CD4-positive, CD25-positive, alpha-beta regulatory T cell (primary cell): ENCODE data around the gene USPL1. TPM values are rescaled to one million over a fixed set of nuclear protein-coding genes. Genes with fewer than 3 reads are reported as not detected.
"Not testable (repeated sequence)": the region's sequence is repeated elsewhere in the genome, so short reads cannot be mapped to it uniquely, and the experiment has no call there.

ENCODE experiments used
- ATAC-seq, 2 donors: fragments of 150-1000 bp; cut with Tn5 transposase; one replicate each; pipeline ENCODE4 v1.10.0; 2021; ENCODE audit warnings: low read depth in 2 of 2, moderate number of reproducible peaks in 2 of 2, moderate library complexity in 1 of 2
- DNase-seq, 3 donors: peaks; one replicate each; pipeline versions ENCODE4 v3.0.0 to v3.0.0-alpha.2; 2012 to 2022; ENCODE audit warnings: mixed read lengths in 1 of 3
- H3K27ac ChIP-seq: one replicate; pipeline ENCODE4 v1.7.0; 2013; ENCODE audit warnings: mild to moderate bottlenecking, low read length; ENCODE audit not compliant: insufficient read depth, poor library complexity, severe bottlenecking
- H3K27me3 ChIP-seq: one replicate; pipeline ENCODE4 v1.7.0; 2013; ENCODE audit warnings: low read length; ENCODE audit not compliant: control insufficient read depth, insufficient read depth
- H3K36me3 ChIP-seq: one replicate; pipeline ENCODE4 v1.7.0; 2013; ENCODE audit warnings: mild to moderate bottlenecking, low read length, moderate library complexity; ENCODE audit not compliant: control insufficient read depth, insufficient read depth
- H3K4me1 ChIP-seq: 2 replicates; pipeline ENCODE4 v1.7.0; 2013; ENCODE audit warnings: mild to moderate bottlenecking, low read length; ENCODE audit not compliant: insufficient read depth, control insufficient read depth, poor library complexity, severe bottlenecking
- H3K4me3 ChIP-seq: one replicate; pipeline ENCODE4 v1.7.0; 2013; ENCODE audit warnings: low read depth, mild to moderate bottlenecking, low read length, moderate library complexity
- H3K9me3 ChIP-seq, 2 experiments: 1 replicate in 1 of 2; 2 replicates in 1 of 2; pipeline ENCODE4 v1.7.0; 2013; ENCODE audit warnings: low read length in 2 of 2, mild to moderate bottlenecking in 1 of 2, moderate library complexity in 1 of 2; ENCODE audit not compliant: control insufficient read depth in 2 of 2
- H3K27ac Mint-ChIP-seq, 3 donors: one replicate each; pipeline ENCODE4 v1.8.0; 2020 to 2022; ENCODE audit warnings: mild to moderate bottlenecking in 3 of 3, mixed read lengths in 3 of 3, moderate library complexity in 2 of 3
- H3K27me3 Mint-ChIP-seq: one replicate; pipeline ENCODE4 v1.8.0; 2022; ENCODE audit warnings: mild to moderate bottlenecking, mixed read lengths
- H3K36me3 Mint-ChIP-seq: one replicate; pipeline ENCODE4 v1.8.0; 2020; ENCODE audit warnings: mixed read lengths
- H3K4me1 Mint-ChIP-seq, 4 donors: one replicate each; pipeline ENCODE4 v1.8.0; 2020 to 2022; ENCODE audit warnings: mixed read lengths in 4 of 4, mild to moderate bottlenecking in 1 of 4
- H3K4me3 Mint-ChIP-seq, 4 donors: one replicate each; pipeline ENCODE4 v1.8.0; 2020 to 2022; ENCODE audit warnings: mild to moderate bottlenecking in 4 of 4, mixed read lengths in 4 of 4, moderate library complexity in 3 of 4
- H3K9me3 Mint-ChIP-seq, 7 donors: one replicate each; pipeline ENCODE4 v1.8.0; 2020 to 2022; ENCODE audit warnings: mixed read lengths in 7 of 7, mild to moderate bottlenecking in 3 of 7, moderate library complexity in 2 of 7
- polyA plus RNA-seq, 4 donors: library from polyadenylated mRNA; unstranded; fragments of 300-500 nt; fragmentation: Illumina TruSeq; gene quantifications; one replicate each; pipeline ENCODE4 v1.2.3, GENCODE V29; 2021
- total RNA-seq: library from RNA; stranded (reverse); gene quantifications from one replicate; pipeline ENCODE4 v1.2.3, GENCODE V29; 2022

USPL1 gene
- total and polyA plus RNA-seq, 5 donors from 2014 or later, result 11.9 to 37.2 (median 17.9) TPM

- H3K4me1 ChIP-seq, result peaks cover 14% of the 10 kb centered on the region
- H3K27me3 Mint-ChIP-seq, result peaks cover 9% of the 10 kb centered on the region
- peak overlapping the region in 1 of 3 donors; percentile 84 for H3K27ac Mint-ChIP-seq
- DNase-seq (no peak), ATAC-seq (no peak)
- H3K4me3 ChIP-seq, result no peak overlapping the region
- no peaks in the 10 kb centered on the region for H3K9me3 ChIP-seq
- H3K4me3 Mint-ChIP-seq, result peak overlapping the region in 1 of 4 donors; percentile 73
- H3K9me3 Mint-ChIP-seq, result no peaks in the 10 kb centered on the region
- peaks cover 13 to 36% (median 19%) of the 10 kb centered on the region in 4 donors for H3K4me1 Mint-ChIP-seq
- no peaks in the 10 kb centered on the region for H3K27me3 ChIP-seq
- no peaks in the 10 kb centered on the region for H3K36me3 ChIP-seq
- H3K27ac ChIP-seq, result no peak overlapping the region
- H3K36me3 Mint-ChIP-seq, result peaks cover 6% of the 10 kb centered on the region
Measured at GRCh38 chr13:30605052-30605451, 12.7 kb upstream of the USPL1 start.

- H3K4me3 Mint-ChIP-seq, result not testable (repeated sequence)
Measured at GRCh38 chr13:30607186-30607585, 10.5 kb upstream of the USPL1 start.

GRCh38 chr13:30607908-30608307, 9.8 kb upstream of the USPL1 start:
- H3K4me3 ChIP-seq, result peak overlapping the region; percentile 61
- H3K36me3 Mint-ChIP-seq, result peaks cover 12% of the 10 kb centered on the region
- H3K9me3 Mint-ChIP-seq, result no peaks in the 10 kb centered on the region
- H3K27me3 ChIP-seq, result no peaks in the 10 kb centered on the region
- no peaks in the 10 kb centered on the region for H3K9me3 ChIP-seq
- H3K36me3 ChIP-seq, result no peaks in the 10 kb centered on the region
- H3K4me3 Mint-ChIP-seq, result peak overlapping the region in 1 of 4 donors; percentile 15
- H3K4me1 ChIP-seq, result peaks cover 14% of the 10 kb centered on the region
- ATAC-seq (peak; percentile 99), DNase-seq (peak; percentile 65 to 89 (median 80))
- peak overlapping the region; percentile 70 for H3K27ac ChIP-seq
- peaks cover 7% of the 10 kb centered on the region for H3K27me3 Mint-ChIP-seq
- peaks cover 21 to 41% (median 32%) of the 10 kb centered on the region in 4 donors for H3K4me1 Mint-ChIP-seq
- H3K27ac Mint-ChIP-seq, result peak overlapping the region; percentile 4 to 91 (median 88)

More at GRCh38 chr13:30607186-30607585, 10.5 kb upstream of the USPL1 start:
- not testable (repeated sequence) for H3K9me3 Mint-ChIP-seq, H3K9me3 ChIP-seq, DNase-seq, H3K4me3 ChIP-seq, H3K27me3 ChIP-seq, ATAC-seq, H3K36me3 ChIP-seq, H3K27me3 Mint-ChIP-seq
- Mint-ChIP-seq H3K36me3 (peaks cover 12% of the 10 kb centered on the region), H3K27ac (peak overlapping the region in 2 of 3 donors; percentile 60 to 91), H3K4me1 (peaks cover 20 to 41% (median 27%) of the 10 kb centered on the region in 4 donors)
- peak overlapping the region; percentile 70 for H3K27ac ChIP-seq
- H3K4me1 ChIP-seq, result peaks cover 14% of the 10 kb centered on the region

- no peak for DNase-seq
- H3K27ac Mint-ChIP-seq, result peak overlapping the region; percentile 76 to 91 (median 88)
- H3K36me3 Mint-ChIP-seq, result peaks cover 12% of the 10 kb centered on the region
- no peaks in the 10 kb centered on the region for H3K9me3 Mint-ChIP-seq
- Histone ChIP-seq H3K36me3 (no peaks in the 10 kb centered on the region), H3K27me3 (no peaks in the 10 kb centered on the region), H3K4me3 (peak overlapping the region; percentile 61), H3K4me1 (peaks cover 14% of the 10 kb centered on the region), H3K9me3 (no peaks in the 10 kb centered on the region), H3K27ac (peak overlapping the region; percentile 70)
- peaks cover 21 to 42% (median 31%) of the 10 kb centered on the region in 4 donors for H3K4me1 Mint-ChIP-seq
- ATAC-seq, result no peak
- peak overlapping the region in 2 of 4 donors; percentile 15 to 16 for H3K4me3 Mint-ChIP-seq
- H3K27me3 Mint-ChIP-seq, result peaks cover 2% of the 10 kb centered on the region
Measured at GRCh38 chr13:30608364-30608763, 9.4 kb upstream of the USPL1 start.

GRCh38 chr13:30610311-30610710, 7.4 kb upstream of the USPL1 start:
- DNase-seq (no peak), ATAC-seq (no peak)
- Histone ChIP-seq H3K36me3 (no peaks in the 10 kb centered on the region), H3K27me3 (no peaks in the 10 kb centered on the region), H3K27ac (no peak overlapping the region), H3K9me3 (no peaks in the 10 kb centered on the region), H3K4me3 (no peak overlapping the region), H3K4me1 (peaks cover 16% of the 10 kb centered on the region)
- Mint-ChIP-seq H3K27ac (peak overlapping the region in 1 of 3 donors; percentile 4), H3K36me3 (peaks cover 12% of the 10 kb centered on the region), H3K9me3 (no peaks in the 10 kb centered on the region), H3K4me3 (no peak overlapping the region), H3K27me3 (no peaks in the 10 kb centered on the region), H3K4me1 (peaks cover 24 to 52% (median 32%) of the 10 kb centered on the region in 4 donors)

- H3K4me3 ChIP-seq, result peak overlapping the region; percentile 98
Measured at GRCh38 chr13:30615481-30615865, 2.2 kb upstream of the USPL1 start.

DNA sequence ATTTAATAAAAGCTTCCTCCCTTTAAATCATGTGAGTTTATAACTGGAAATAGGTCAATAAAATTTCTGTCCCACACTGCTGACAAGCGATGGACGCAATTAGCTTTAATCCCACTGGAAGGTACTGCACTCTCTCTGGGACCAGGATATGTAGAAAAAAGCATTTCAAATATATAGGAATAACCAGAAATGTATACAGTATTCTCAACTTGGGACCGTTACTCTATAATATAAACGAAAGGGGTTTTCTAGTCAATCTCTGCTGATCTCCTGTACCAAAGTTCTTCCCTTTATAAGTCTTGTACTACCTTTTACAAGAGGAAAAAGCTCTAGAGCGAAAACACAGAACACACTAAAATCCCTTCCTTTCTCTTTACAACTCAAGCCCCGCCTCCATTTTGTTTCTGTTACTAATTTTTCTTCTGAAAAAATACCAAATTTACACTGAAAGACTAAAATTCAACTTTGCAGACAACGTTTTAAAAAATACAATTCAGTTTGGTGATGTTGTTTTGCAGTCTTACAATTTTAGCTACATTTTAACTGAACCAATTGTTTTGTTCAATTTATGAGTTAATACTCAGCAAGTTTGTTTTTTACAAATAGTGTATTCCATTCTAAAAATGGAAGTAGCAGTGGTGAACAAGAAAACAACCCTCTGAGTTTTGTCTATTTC, 1.7 kb upstream of the USPL1 start:
- Histone ChIP-seq H3K27me3 (no peaks in the 10 kb centered on the region), H3K4me3 (peak overlapping the region; percentile 98), H3K27ac (peak overlapping the region; percentile 99), H3K9me3 (no peaks in the 10 kb centered on the region), H3K36me3 (no peaks in the 10 kb centered on the region), H3K4me1 (peaks cover 38% of the 10 kb centered on the region)
- H3K9me3 Mint-ChIP-seq, result no peaks in the 10 kb centered on the region
- DNase-seq (peak in 2 of 3 donors; percentile 47 to 71), ATAC-seq (no peak)
- H3K4me1 Mint-ChIP-seq, result peaks cover 5 to 35% (median 23%) of the 10 kb centered on the region in 4 donors
- no peaks in the 10 kb centered on the region for H3K27me3 Mint-ChIP-seq
- H3K27ac Mint-ChIP-seq, result no peak overlapping the region
- H3K4me3 Mint-ChIP-seq, result no peak overlapping the region
- no peaks in the 10 kb centered on the region for H3K36me3 Mint-ChIP-seq

More at GRCh38 chr13:30615481-30615865, 2.2 kb upstream of the USPL1 start:
- no peaks in the 10 kb centered on the region for H3K9me3 ChIP-seq
- H3K27me3 ChIP-seq, result no peaks in the 10 kb centered on the region
- no peak for DNase-seq
- H3K27ac ChIP-seq, result peak overlapping the region; percentile 99
- H3K4me3 Mint-ChIP-seq, result no peak overlapping the region
- no peaks in the 10 kb centered on the region for H3K36me3 ChIP-seq
- H3K9me3 Mint-ChIP-seq, result no peaks in the 10 kb centered on the region
- no peak overlapping the region for H3K27ac Mint-ChIP-seq
- ATAC-seq, result no peak
- no peaks in the 10 kb centered on the region for H3K27me3 Mint-ChIP-seq
- H3K4me1 ChIP-seq, result peaks cover 35% of the 10 kb centered on the region
- H3K36me3 Mint-ChIP-seq, result peaks cover 2% of the 10 kb centered on the region
- H3K4me1 Mint-ChIP-seq, result peaks cover 6 to 33% (median 21%) of the 10 kb centered on the region in 4 donors

DNA sequence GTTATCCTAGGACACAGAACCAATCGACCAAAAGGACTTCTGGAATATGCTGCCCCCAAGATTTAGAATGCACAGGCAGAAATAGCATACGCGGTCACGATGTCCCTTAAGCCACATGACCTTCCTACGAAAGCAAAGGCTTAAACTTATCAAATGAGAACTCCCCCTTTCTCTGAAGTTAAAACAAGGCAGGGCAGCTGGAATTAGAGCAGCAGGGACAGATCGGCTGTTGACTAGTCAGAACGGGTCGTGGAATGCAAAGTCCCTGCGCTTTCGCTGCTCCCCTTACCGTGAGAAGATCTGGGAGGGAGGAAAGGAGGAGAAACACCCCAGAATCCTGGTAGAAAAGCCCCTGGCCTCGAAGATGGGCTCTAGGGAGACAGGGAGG, 799 bp upstream of the USPL1 start:
- Mint-ChIP-seq H3K4me1 (peaks cover 5 to 37% (median 24%) of the 10 kb centered on the region in 4 donors), H3K4me3 (no peak overlapping the region), H3K27ac (no peak overlapping the region), H3K36me3 (no peaks in the 10 kb centered on the region), H3K27me3 (no peaks in the 10 kb centered on the region), H3K9me3 (no peaks in the 10 kb centered on the region)
- ATAC-seq (peak; percentile 3 to 8), DNase-seq (peak; percentile 35 to 79 (median 66))
- Histone ChIP-seq H3K36me3 (peaks cover 6% of the 10 kb centered on the region), H3K4me1 (peaks cover 38% of the 10 kb centered on the region), H3K27ac (peak overlapping the region; percentile 99), H3K4me3 (peak overlapping the region; percentile 98), H3K27me3 (no peaks in the 10 kb centered on the region), H3K9me3 (no peaks in the 10 kb centered on the region)
